ENCODE results near the gene LRRN4CL.

The LRRN4CL gene

GRCh38 chr11:62646825-62647608 lies 42.3 kb downstream of the LRRN4CL start:
- no peak for DNase-seq (ENCODE audit: low read depth)

- DNase-seq (ENCODE audit: low read depth): peak; percentile 99
These were observed 43.1 kb downstream of the LRRN4CL start, which contains the start of gene GANAB for GRCh38 chr11:62645946-62646824. TSS of gene GANAB (minus strand) at chr11:62646613. CDS start at chr11:62646599, 14 bp downstream.

- DNase-seq (ENCODE audit: low read depth): no peak
These were observed 43.7 kb downstream of the LRRN4CL start for GRCh38 chr11:62645671-62645945.

GRCh38 chr11:62644220-62644619 lies 45.1 kb downstream of the LRRN4CL start:
- no peak for DNase-seq (ENCODE audit: low read depth)
